Body of pancreas (tissue), 4 donors: Measurements from ENCODE around the gene DNAJB6. TPM values are rescaled to one million over a fixed set of nuclear protein-coding genes. Genes with fewer than 3 reads are reported as not detected.

Source experiments
- ATAC-seq: fragments of 150-250 bp; one replicate; pipeline ENCODE4 v1.9.1; 2016
- DNase-seq, 4 donors: peaks; one replicate each; pipeline ENCODE4 v3.0.0-alpha.2; 2019
- H3K27ac ChIP-seq, 4 donors: fragments of 200-600 bp; sonication (generic); 1 replicate in 3 of 4; 2 replicates in 1 of 4; pipeline versions ENCODE4 v1.5.1 to v1.6.1; 2016 to 2019; ENCODE audit warnings: mild to moderate bottlenecking in 1 of 4, mixed read lengths in 1 of 4, moderate library complexity in 1 of 4
- H3K27me3 ChIP-seq, 2 donors: fragments of 200-600 bp; sonication (generic); one replicate each; pipeline ENCODE4 v1.6.0; 2016; ENCODE audit warnings: mild to moderate bottlenecking in 1 of 2
- H3K36me3 ChIP-seq, 2 donors: fragments of 200-600 bp; sonication (generic); replicated peaks in 1 of 2; 2 replicates each; pipeline ENCODE4 v1.5.1; 2016; ENCODE audit warnings: low read depth in 2 of 2; ENCODE audit not compliant: insufficient read depth in 1 of 2
- H3K4me1 ChIP-seq: fragments of 200-600 bp; sonication (generic); one replicate; pipeline ENCODE4 v1.6.0; 2016
- H3K4me3 ChIP-seq, 2 donors: fragments of 200-600 bp; sonication (generic); 1 replicate in 1 of 2; 2 replicates in 1 of 2; pipeline ENCODE4 v1.5.1; 2016 to 2019
- H3K9me3 ChIP-seq, 3 donors: fragments of 200-600 bp; sonication (generic); 1 replicate in 2 of 3; 2 replicates in 1 of 3; pipeline ENCODE4 v1.5.1; 2016
- POLR2A ChIP-seq, 3 donors: fragments of 450-650 bp; IDR thresholded peaks; one replicate each; pipeline ENCODE4 v1.6.1; 2016; ENCODE audit warnings: antibody characterized with exemption in 3 of 3, mild to moderate bottlenecking in 2 of 3
- WGBS, 2 donors: methylation state at CpG; one replicate each; pipeline ENCODE4 v1.1.5; 2017; 5-methylcytosine and 5-hydroxymethylcytosine counted together
- intact Hi-C: fragments of 100-400 bp; cut with DNase I; formaldehyde crosslinking; loops from one replicate; pipeline ENCODE4 v1.15.1; 2023
- total RNA-seq, 2 donors: library from RNA; depleted of rRNA; stranded (reverse); fragments of >200 nt; gene quantifications; one replicate each; pipeline ENCODE4 v1.1.0, GENCODE V29; 2016
- TF ChIP-seq, protein P1 (sequence below), 7 experiments: fragments of 450-650 bp in 4 of 7; fragments of 200-600 bp in 3 of 7; sonication (generic) in 3 of 7; IDR thresholded peaks; one replicate each; pipeline ENCODE4 v1.5.1; 2016 to 2019; ENCODE audit warnings: antibody characterized with exemption in 7 of 7

DNAJB6 gene
- total RNA-seq, 2 donors from 2014 or later, result 26.5 to 32.0 TPM

DNA sequence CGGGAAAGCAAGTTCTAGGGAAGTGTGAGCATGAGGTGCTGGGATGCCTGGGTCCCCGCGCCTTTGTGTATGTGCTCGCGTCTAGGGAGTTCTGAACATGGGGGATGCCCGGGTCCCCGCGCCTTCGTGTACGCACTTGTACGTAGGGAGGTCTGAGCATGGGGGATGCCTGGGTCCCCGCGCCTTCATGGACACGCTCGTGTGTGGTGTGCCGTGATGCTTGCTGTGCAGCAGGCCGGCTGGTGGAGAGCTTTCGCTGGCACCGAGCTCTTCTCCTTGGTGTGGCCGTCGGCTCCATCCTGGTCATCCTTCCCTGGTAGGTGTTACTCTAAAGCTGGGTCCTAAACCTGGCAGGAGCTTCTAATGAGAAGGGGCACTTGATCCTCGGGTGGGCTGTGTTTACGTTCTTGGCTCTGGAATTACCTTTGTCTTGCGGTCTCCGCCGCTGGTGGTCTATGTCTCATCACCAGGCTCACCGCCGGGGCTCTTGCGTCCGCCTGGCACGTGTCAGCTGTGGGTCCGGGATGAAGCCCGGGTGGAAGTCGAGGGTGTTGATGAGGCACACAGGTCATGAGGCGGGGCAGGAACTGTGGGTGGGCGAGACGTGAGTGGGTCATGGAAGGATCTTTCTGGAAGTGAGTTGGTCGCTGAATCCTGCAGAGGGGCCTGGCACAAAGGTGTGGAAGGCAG lies 63.5 kb downstream of the DNAJB6 start:
- no peak overlapping the region for H3K4me3 ChIP-seq
- DNase-seq (no peak), ATAC-seq (no peak)
- no peaks in the 10 kb centered on the region for H3K9me3 ChIP-seq
- peaks cover 0 to 2% of the 10 kb centered on the region in 2 donors for H3K36me3 ChIP-seq
- TF ChIP-seq POLR2A (IDR thresholded peaks at IDR 0.05), result no peak
- TF ChIP-seq, protein P1, sequence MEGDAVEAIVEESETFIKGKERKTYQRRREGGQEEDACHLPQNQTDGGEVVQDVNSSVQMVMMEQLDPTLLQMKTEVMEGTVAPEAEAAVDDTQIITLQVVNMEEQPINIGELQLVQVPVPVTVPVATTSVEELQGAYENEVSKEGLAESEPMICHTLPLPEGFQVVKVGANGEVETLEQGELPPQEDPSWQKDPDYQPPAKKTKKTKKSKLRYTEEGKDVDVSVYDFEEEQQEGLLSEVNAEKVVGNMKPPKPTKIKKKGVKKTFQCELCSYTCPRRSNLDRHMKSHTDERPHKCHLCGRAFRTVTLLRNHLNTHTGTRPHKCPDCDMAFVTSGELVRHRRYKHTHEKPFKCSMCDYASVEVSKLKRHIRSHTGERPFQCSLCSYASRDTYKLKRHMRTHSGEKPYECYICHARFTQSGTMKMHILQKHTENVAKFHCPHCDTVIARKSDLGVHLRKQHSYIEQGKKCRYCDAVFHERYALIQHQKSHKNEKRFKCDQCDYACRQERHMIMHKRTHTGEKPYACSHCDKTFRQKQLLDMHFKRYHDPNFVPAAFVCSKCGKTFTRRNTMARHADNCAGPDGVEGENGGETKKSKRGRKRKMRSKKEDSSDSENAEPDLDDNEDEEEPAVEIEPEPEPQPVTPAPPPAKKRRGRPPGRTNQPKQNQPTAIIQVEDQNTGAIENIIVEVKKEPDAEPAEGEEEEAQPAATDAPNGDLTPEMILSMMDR (IDR thresholded peaks at IDR 0.05), result no peak
- no peak overlapping the region for H3K27ac ChIP-seq
- intact Hi-C loops, result no loop called here
- H3K4me1 ChIP-seq, result peaks cover 12% of the 10 kb centered on the region
- WGBS, 2 donors, result 89 to 92% methylated on average over 27 to 38 of the region's 38 CpGs
- no peaks in the 10 kb centered on the region for H3K27me3 ChIP-seq

DNA sequence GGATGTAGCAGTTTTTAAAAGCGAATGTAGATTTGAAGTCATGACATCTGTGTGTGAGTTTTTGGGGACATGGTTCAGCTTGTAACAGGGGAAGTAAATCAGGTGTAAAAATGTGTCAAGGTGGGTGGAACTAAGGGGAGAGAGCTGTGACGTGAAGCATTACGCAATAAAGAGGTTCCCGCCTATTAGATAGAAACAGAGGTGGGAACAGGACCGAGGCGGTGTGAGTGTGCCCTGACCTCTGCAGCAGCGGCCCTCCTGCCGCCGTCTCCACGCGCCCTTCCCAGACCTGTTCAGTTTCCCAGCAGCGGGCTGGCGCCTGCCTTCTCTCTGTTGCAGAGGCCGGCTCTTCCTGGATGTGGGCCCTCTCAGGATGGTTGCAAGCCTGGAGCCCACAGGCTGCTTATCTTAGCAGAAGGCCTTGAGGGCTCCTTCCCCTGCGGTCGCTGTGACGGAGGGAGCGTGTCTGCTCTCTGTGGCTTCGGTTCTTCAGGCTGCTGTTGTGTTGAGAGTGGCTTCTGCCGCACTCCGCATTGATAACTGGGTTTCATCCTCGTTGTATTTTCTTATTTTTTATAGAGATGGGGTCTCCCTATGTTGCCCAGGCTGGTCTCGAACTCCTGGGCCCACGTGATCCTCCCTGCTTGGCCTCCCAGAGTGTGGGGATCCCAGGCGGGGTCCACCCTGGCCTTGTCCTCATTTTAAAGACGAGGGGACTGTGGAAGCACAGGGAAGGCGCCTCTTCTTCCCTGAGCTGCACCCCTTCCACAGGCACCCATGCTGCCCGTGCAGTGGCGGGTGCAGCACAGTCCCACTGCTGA lies 65.0 kb downstream of the DNAJB6 start:
- no peak overlapping the region for H3K4me3 ChIP-seq
- H3K4me1 ChIP-seq, result peaks cover 12% of the 10 kb centered on the region
- no peaks in the 10 kb centered on the region for H3K9me3 ChIP-seq
- peaks cover 0 to 2% of the 10 kb centered on the region in 2 donors for H3K36me3 ChIP-seq
- intact Hi-C loops, result no loop called here
- 88 to 94% methylated on average over 29 of the region's 29 CpGs for WGBS, 2 donors
- no peaks in the 10 kb centered on the region for H3K27me3 ChIP-seq
- no peak overlapping the region for H3K27ac ChIP-seq
- TF ChIP-seq, protein P1 (IDR thresholded peaks at IDR 0.05), result no peak
- TF ChIP-seq POLR2A (IDR thresholded peaks at IDR 0.05), result no peak
- ATAC-seq, result no peak
- DNase-seq, result no peak

DNA sequence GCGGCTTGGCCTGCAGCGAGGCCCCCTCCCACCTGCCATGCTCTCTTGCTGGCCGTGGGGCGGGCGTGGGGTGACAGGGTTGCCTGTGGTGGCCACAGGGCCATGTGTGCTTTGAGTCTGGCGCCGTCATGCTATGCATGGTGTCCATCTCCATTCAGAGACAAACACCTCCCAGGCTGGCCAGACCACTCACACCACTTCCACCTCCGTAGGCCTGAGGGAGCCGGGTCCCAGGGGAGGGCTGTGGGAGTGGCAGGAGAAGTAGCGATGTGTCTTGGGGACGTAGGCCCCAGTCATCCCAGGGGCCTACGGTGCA lies 65.5 kb downstream of the DNAJB6 start:
- no peak for ATAC-seq
- peaks cover 12% of the 10 kb centered on the region for H3K4me1 ChIP-seq
- WGBS, 2 donors, result 95% methylated on average over 9 to 10 of the region's 12 CpGs
- H3K9me3 ChIP-seq, result no peaks in the 10 kb centered on the region
- no peak for DNase-seq
- H3K36me3 ChIP-seq, result no peaks in the 10 kb centered on the region
- intact Hi-C loops, result no loop called here
- no peak overlapping the region for H3K27ac ChIP-seq
- H3K4me3 ChIP-seq, result no peak overlapping the region
- no peak for TF ChIP-seq POLR2A (IDR thresholded peaks at IDR 0.05)
- TF ChIP-seq, protein P1 (IDR thresholded peaks at IDR 0.05), result no peak
- no peaks in the 10 kb centered on the region for H3K27me3 ChIP-seq

DNA sequence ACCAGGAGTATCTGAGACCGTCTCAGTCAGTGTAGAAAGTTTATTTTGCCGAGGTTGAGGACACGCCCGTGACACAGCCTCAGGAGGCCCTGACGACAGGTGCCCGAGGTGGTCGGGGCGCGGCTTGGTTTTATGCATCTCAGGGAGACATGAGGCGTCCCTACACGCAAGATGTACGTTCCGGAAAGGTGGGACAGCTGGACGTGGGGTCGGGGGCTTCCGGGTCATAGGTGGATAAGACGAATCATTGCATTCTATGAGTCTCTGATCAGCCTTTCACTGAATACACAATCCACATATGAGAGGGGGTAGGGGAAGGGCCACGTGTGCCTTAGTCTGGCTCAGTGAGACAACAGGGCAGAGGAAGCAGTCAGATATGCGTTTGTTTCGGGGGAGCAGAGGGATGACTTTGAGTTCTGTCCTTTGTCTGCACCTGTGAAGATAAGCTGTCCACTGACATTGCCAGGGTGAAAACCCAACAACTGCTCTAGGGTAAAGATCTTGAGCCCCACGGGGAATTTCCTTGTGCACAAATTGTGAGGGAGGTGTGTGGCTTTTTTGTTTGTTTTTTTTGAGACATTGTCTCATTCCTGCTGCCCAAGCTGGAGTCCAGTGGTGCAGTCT lies 66.2 kb downstream of the DNAJB6 start:
- Histone ChIP-seq H3K4me3 (no peak overlapping the region), H3K36me3 (no peaks in the 10 kb centered on the region), H3K9me3 (no peaks in the 10 kb centered on the region), H3K4me1 (peaks cover 6% of the 10 kb centered on the region), H3K27me3 (no peaks in the 10 kb centered on the region), H3K27ac (no peak overlapping the region)
- ATAC-seq, result no peak
- DNase-seq, result no peak
- WGBS, 2 donors, result 81 to 90% methylated on average over 14 to 21 of the region's 21 CpGs
- intact Hi-C loops, result no loop called here
- TF ChIP-seq, protein P1 (IDR thresholded peaks at IDR 0.05), result no peak
